ENCODE measurements around the gene MAB21L4.

Gene MAB21L4

DNA sequence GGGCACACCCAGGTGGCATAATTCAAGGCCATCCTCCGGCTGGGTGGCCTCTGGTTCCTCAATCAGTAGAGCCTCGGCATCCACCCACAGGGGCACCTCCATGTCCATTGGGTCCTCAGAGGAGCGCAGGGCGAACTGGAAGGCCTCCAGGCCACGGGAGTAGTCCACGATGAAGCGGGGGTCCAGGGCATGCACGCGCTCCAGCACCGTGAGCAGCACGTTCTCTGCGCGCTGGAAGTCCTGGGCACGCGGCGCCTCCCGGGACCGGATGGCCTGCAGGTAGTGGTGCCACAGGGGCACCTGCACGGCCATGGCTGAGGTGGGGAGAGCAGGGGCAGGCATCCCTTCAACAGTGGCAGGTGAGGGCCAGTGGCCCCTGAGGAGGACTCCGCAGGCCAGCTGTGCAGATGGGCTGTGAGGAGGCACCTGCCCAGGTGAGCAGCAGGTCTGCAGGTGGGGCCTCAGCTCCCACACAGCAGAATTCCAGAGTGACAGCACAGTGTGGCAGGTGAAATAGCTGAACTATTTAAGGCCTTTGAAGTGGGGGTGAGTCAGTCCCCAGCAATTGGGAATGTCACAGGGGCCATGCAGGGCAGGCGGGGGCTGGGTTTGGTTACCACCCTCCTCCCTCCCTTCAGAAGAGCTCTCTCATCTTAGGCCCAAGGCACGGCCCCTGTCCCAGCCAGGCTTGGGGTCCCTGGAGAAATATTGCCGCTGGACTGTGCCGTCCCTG is at the start of gene MAB21L4:
Gene MAB21L4 (minus strand): TSS at position 501 of the 733 bp plus-strand sequence. CDS start 159 bp downstream, at position 342.
- no peak for DNase-seq (ENCODE audit: low read depth)

- DNase-seq (ENCODE audit: low read depth) = no peak
These were observed 40.1 kb upstream of the MAB21L4 start for GRCh38 chr2:240936106-240936505.

- DNase-seq (ENCODE audit: low read depth) = no peak
These were observed 39.3 kb upstream of the MAB21L4 start for GRCh38 chr2:240935103-240935876.

- DNase-seq (ENCODE audit: low read depth) = no peak
These were observed 38.7 kb upstream of the MAB21L4 start for GRCh38 chr2:240934701-240935102.

- DNase-seq (ENCODE audit: low read depth) = no peak
These were observed 38.2 kb upstream of the MAB21L4 start for GRCh38 chr2:240933966-240934700.

DNA sequence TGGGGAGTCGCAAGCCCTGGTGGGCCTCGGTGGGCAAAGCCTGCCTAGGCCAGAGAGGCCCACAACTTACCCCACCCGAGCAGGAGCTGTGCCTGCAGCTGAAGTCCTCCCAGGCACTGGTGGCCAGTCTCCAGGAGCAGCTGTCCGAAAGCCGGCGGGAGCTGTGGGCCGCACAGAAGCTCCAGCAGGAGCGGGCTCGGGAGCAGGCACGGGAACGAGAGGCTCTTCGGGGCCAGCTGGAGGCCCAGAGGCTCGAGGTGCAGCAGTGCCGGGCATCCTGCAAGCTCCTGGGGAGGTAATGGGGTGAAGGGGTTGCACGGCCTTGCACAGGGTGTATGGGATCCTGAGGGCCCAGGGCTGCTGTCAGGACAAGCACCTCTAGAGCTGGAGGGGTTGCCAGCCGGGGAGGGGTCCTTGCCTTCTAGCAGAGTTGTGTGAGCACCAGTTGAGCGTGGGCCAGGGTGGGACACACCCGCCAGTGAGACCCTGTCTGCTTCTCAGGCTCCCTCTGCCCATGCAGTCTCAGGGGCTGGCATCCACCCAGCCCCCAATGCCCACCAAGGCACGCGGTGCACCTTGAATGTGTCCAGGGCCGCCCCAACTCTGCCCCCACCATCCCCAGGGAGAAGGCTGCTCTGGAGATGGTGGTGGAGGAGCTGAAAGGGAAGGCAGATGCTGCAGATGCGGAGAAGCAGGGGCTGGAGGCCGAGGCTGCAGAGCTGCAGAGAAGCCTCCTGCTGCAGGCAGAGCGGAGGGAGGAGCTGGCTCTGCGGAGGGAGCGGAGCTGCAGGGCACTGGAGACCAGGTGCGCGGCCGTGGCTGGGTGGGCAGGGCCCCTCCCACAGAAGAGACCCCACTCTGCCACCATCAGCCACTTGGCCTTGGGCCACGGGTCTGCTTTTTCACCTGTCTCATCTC is 37.4 kb upstream of the MAB21L4 start:
- DNase-seq (ENCODE audit: low read depth) = no peak

DNA sequence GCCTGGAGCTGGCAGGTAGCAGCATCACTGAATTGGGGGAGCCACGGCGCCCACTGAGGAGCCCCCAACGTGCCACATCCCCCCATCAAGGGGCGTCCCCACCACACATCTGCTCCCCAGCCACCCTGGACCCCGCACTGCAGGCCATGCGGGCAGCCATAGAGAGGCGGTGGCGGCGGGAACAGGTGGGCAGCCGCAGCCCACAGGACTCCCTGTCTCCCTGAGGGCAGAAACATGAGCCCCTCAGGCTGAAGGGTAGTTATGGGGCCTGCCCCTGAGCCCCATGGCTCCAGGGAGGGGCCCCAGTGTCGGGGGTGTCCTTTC is 36.7 kb upstream of the MAB21L4 start:
- no peak for DNase-seq (ENCODE audit: low read depth)

DNA sequence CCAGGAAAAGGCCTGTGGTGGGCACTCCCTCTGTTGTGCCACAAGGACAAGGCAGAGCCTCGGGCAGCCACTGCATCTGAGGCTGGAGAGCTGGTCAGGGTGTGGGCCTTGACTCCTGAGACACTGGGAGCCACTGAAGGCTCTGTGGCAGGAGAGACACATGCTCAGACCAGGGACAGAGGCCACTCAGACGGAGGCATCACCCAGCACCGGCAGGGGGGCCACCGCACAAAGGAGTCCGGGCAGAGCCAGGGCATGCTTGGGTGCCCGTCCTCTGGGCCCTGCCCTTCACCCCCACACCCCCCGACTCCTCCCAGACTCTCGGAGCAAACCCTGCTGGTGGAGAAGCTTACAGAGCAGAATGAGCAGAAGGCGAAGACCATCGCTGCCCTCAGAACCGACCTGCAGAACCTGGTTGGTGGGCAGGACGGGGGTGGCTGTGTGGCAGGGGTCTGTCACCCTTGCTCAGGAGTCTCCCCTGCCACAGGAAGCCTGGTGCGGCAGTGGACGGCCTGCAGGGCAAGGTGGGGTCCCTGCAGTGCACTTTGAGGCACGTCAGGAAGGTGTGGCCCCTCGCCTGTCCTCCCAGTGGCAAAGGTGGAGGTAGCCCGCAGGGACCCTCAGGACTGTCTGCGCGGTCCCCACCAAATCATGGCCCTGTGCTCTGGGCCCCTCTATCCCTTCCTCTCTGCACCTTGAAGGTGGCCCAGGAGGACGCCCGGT is 36.2 kb upstream of the MAB21L4 start:
- no peak for DNase-seq (ENCODE audit: low read depth)

GRCh38 chr2:240931319-240931949 is 35.5 kb upstream of the MAB21L4 start:
- no peak for DNase-seq (ENCODE audit: low read depth)

GRCh38 chr2:240930631-240931318 is 34.8 kb upstream of the MAB21L4 start:
- no peak for DNase-seq (ENCODE audit: low read depth)

GRCh38 chr2:240930096-240930630 is 34.2 kb upstream of the MAB21L4 start:
- DNase-seq (ENCODE audit: low read depth) = no peak

- DNase-seq (ENCODE audit: low read depth) = no peak
These were observed 33.6 kb upstream of the MAB21L4 start for GRCh38 chr2:240929364-240930095.

- DNase-seq (ENCODE audit: low read depth) = no peak
These were observed 32.8 kb upstream of the MAB21L4 start for GRCh38 chr2:240928476-240929363.

DNA sequence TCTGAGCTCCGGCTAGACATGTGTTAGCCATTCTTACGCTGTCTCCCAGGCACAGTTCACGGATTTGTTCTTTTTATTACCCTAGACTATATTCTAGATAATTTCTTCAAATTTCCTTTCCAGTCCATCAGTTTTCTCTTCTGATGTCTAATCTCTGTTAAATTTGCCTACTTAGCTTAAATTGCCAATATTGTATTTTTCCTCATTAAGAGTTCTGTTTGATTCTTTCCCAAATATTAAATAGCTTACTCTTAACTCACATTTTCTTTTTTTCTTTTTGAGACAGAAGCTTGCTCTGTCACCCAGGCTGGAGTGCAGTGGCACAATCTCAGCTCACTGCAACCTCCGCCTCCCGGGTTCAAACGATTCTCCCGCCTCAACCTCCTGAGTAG is 31.4 kb upstream of the MAB21L4 start:
- no peak for DNase-seq (ENCODE audit: low read depth)

GRCh38 chr2:240926516-240927389 is 30.8 kb upstream of the MAB21L4 start:
- DNase-seq (ENCODE audit: low read depth) = no peak

GRCh38 chr2:240925568-240926515 is 29.9 kb upstream of the MAB21L4 start:
- no peak for DNase-seq (ENCODE audit: low read depth)

All from stimulated activated CD8-positive, alpha-beta memory T cell treated with anti-CD3 and anti-CD28 coated beads, Interleukin-15, amount 100 ng/mL, for 24 hours (primary cell).